G401 (cell line): Measurements from ENCODE around the gene TMCO4. TPM values are rescaled to one million over a fixed set of nuclear protein-coding genes. Genes with fewer than 3 reads are reported as not detected.

Experiments
- DNase-seq: peaks from one replicate; pipeline ENCODE4 v3.0.0-alpha.2; 2015; ENCODE audit warnings: low spot score
- in situ Hi-C: cut with HindIII; loops from 2 replicates; pipeline ENCODE4 v1.10.0; 2016; ENCODE audit warnings: low sequenced_read_pairs, mixed read lengths
- total RNA-seq: library from RNA; depleted of rRNA; stranded (reverse); fragments of >200 nt; shearing (Covaris generic); gene quantifications from 2 replicates; pipeline ENCODE4 v1.2.3, GENCODE V29; 2014

TMCO4 gene
- total RNA-seq, 1 experiment from 2014 or later: 12.6 TPM

DNA sequence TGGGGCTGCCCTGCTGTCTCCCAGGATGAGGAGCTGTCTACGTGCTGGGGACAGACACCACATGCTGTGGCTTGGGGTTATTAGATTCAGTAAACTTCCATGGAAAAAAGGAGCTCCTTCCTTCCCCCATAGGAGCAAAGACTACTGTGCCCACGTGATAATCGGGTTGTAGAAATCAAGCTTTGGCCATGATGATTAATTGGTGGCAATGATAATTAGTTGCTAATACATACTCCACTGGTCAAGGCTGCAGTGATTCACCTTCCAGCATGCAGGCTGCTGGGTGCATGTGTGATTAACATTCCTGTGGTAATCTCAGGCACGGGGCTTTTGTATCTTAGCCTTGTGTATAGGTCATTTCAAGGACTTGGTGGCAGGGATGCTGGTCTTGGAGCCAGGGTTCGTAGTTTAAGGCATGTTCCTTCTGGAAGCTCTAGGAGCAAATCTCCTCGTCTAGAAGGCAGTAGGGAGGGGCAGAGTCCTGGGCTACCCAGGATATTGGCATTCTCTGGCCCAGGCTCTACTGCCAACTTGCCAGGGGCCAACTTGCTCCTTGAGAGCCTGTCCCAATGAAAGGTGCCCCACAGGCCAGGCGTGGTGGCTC is 41.4 kb downstream of the TMCO4 start:
- in situ Hi-C loops: no loop called here
- DNase-seq: no peak

- in situ Hi-C loops: no loop called here
- no peak for DNase-seq
These were observed 42.1 kb downstream of the TMCO4 start for GRCh38 chr1:19757641-19758040.

GRCh38 chr1:19756480-19756879 is 43.2 kb downstream of the TMCO4 start:
- no peak for DNase-seq
- in situ Hi-C loops: no loop called here

GRCh38 chr1:19754482-19754881 is 45.2 kb downstream of the TMCO4 start:
- in situ Hi-C loops: no loop called here
- peak; percentile 24 for DNase-seq

GRCh38 chr1:19752083-19752696 is 47.5 kb downstream of the TMCO4 start:
- no peak for DNase-seq
- in situ Hi-C loops: no loop called here

DNA sequence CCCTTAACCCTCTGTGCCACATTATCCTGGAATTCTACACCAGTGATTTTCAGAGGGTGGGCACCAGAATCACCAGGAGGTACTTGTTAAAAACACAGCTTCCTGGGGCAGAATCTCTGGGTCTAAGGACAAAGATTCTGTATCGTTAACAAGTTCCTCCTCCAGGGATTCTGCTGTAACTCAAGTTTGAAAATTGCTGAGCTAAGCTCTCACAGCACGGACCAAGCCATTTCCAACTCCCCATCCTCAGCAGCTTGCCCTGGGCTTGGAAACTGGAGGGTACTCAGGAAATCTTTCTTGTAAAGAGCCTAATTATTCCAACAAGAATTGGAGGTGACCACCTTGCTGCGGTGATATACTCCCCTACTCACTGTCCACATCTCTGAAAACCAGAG is 48.8 kb downstream of the TMCO4 start:
- DNase-seq: no peak
- in situ Hi-C loops: no loop called here

GRCh38 chr1:19750101-19750881 is 49.4 kb downstream of the TMCO4 start:
- in situ Hi-C loops: no loop called here
- no peak for DNase-seq

DNA sequence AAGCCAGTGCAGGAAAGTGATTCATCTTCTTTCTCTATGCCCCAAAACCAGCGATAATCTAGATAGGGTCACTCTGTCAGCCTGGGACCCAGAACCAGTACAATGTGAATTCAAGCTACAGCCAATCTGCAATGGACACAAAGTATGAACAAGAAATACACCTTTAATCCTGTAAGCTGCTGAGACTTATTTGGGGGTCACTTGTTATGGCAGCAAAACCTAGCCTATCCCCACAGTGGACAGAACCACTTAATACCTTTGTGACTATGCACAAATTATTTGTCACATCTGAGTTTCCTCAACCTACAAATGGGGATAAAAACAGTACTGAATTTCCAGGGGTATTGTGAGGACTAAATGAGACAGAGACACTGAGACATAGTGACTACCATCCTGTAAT is 50.0 kb downstream of the TMCO4 start:
- DNase-seq: no peak
- in situ Hi-C loops: no loop called here

DNA sequence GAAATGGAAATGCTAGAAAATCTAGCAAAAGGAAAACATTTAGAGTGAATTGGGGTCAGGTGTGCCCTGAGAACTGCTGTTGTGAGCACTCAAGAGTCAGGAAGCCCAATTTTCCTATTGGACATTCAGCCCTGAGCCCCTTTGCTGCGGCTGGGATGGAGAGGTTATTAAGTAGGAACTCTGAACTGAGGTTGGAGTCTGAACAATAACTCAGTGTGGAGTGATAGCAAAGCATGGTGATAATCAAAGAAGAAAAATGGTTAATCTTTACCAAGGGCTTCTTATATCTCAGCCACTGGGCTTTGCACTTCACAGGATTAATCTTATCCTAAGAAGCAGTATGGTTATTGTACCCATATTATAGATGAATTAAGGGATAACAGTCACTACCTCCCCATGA is 52.0 kb downstream of the TMCO4 start:
- in situ Hi-C loops: no loop called here

GRCh38 chr1:19744886-19745285 is 54.8 kb downstream of the TMCO4 start:
- no peak for DNase-seq
- in situ Hi-C loops: no loop called here

More for the DNA sequence above, 52.0 kb downstream of the TMCO4 start:
- no peak for DNase-seq

DNA sequence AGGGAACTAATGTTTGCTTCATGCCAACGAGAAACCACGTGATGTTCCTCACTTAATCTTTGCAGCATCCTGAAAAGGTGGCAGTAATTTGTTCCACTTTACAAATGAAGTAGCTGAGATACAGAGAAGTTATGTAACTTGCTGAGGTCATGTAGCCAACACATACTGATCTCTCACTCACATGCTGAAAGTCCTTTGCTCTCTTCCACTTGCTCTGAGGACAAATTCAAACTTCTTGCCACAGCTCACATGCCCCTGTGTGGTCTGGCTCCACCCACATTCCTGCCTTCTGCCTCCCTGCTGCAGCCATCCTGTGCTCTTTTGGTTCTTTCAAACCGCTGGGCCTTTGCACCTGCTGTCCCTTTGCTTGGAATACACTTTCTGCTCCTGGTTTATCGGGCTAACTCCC is 55.4 kb downstream of the TMCO4 start:
- no peak for DNase-seq
- in situ Hi-C loops: no loop called here

GRCh38 chr1:19743793-19744192 is 55.9 kb downstream of the TMCO4 start:
- in situ Hi-C loops: no loop called here
- DNase-seq: no peak

- DNase-seq: no peak
- in situ Hi-C loops: no loop called here
These were observed 56.5 kb downstream of the TMCO4 start for GRCh38 chr1:19743180-19743579.

- in situ Hi-C loops: no loop called here
These were observed 60.1 kb downstream of the TMCO4 start for GRCh38 chr1:19739628-19740027.

GRCh38 chr1:19738669-19739068 is 61.0 kb downstream of the TMCO4 start:
- no peak for DNase-seq
- in situ Hi-C loops: no loop called here

More at GRCh38 chr1:19739628-19740027, 60.1 kb downstream of the TMCO4 start:
- DNase-seq: no peak

DNA sequence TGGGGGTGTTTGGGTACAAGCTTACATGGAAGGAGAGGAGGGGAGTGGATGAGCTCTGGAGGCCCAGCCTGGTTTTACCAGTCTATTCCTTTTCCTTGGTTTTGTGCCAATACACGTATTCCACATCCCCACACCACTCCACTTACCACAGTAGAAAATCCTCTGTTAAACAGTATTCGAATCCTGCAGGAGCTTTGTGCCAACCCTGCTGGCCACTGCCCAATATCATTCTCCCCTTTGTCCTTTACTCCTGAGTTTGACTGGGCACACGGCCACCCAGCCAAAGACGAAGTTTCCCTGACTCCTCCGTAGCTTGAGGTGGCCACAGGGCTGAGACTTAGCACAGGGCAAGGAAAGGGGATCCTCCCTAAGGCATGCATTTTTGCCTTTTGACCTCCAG is 61.6 kb downstream of the TMCO4 start:
- no peak for DNase-seq
- in situ Hi-C loops: no loop called here

GRCh38 chr1:19737104-19737825 is 62.5 kb downstream of the TMCO4 start:
- no peak for DNase-seq
- in situ Hi-C loops: no loop called here

- DNase-seq: peak; percentile 12
- in situ Hi-C loops: no loop called here
These were observed 64.1 kb downstream of the TMCO4 start for GRCh38 chr1:19735440-19736127.

DNA sequence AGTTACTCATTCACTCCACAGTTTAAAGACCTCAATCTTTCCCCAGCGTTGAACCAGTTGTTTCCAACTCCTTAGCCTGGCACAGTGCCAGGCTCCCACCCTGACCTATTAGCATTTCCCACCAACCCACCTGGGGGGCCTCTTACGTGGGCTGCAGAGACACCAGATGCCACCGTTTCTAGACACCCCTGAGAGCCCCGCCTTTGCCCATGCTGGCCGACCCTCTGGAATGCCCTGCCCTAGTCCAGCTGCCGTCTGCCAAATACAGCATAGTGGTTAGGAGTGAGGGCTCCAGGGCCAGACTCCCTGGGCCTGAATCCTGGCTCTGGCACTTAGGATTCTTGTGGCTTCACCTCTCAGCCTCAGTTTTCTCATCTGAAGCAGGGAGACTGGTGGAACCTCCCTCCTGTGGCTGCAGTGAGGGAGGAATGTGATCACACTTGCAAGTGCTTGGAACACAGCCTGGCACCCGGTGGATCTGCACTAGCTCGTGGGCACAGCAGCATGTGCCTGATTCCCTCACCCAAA is 65.2 kb downstream of the TMCO4 start:
- in situ Hi-C loops: no loop called here
- DNase-seq: no peak
